ENCODE data around the gene PRKCA. TPM values are rescaled to one million over a fixed set of nuclear protein-coding genes. Genes with fewer than 3 reads are reported as not detected.

The PRKCA gene
- total RNA-seq, 3 donors from 2014 or later = 42.3 to 77.7 (median 56.3) TPM

DNA sequence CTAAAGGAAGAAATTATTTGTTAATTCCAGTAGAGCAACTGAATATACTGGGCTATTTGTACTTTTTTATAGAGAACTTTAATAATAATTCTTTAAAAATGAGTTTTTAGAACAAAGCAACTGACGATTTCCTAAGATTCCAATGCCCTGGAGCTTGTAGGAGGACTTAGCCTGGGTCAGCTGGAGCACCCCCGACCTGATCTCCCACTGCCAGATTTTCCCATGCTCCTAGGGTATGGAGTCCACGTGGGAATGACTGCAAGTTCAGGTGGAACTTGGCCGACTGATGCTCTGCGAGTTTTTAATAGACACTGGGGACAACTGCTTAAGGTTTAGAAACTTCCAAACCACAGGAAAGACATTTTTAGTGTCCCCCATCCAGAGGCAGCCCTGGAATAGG is 507.0 kb downstream of the PRKCA start:
- Histone ChIP-seq H3K4me3 (no peak overlapping the region), H3K36me3 (ENCODE audit: low read depth) (no peaks in the 10 kb centered on the region), H3K4me1 (ENCODE audit: low read depth) (no peaks in the 10 kb centered on the region), H3K9me3 (no peaks in the 10 kb centered on the region)
- ATAC-seq = no peak
- no peak for DNase-seq
- TF ChIP-seq, protein P1, sequence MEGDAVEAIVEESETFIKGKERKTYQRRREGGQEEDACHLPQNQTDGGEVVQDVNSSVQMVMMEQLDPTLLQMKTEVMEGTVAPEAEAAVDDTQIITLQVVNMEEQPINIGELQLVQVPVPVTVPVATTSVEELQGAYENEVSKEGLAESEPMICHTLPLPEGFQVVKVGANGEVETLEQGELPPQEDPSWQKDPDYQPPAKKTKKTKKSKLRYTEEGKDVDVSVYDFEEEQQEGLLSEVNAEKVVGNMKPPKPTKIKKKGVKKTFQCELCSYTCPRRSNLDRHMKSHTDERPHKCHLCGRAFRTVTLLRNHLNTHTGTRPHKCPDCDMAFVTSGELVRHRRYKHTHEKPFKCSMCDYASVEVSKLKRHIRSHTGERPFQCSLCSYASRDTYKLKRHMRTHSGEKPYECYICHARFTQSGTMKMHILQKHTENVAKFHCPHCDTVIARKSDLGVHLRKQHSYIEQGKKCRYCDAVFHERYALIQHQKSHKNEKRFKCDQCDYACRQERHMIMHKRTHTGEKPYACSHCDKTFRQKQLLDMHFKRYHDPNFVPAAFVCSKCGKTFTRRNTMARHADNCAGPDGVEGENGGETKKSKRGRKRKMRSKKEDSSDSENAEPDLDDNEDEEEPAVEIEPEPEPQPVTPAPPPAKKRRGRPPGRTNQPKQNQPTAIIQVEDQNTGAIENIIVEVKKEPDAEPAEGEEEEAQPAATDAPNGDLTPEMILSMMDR (IDR thresholded peaks at IDR 0.05) = no peak
- intact Hi-C loops (cut with DNase I, micrococcal nuclease) = no loop called here

DNA sequence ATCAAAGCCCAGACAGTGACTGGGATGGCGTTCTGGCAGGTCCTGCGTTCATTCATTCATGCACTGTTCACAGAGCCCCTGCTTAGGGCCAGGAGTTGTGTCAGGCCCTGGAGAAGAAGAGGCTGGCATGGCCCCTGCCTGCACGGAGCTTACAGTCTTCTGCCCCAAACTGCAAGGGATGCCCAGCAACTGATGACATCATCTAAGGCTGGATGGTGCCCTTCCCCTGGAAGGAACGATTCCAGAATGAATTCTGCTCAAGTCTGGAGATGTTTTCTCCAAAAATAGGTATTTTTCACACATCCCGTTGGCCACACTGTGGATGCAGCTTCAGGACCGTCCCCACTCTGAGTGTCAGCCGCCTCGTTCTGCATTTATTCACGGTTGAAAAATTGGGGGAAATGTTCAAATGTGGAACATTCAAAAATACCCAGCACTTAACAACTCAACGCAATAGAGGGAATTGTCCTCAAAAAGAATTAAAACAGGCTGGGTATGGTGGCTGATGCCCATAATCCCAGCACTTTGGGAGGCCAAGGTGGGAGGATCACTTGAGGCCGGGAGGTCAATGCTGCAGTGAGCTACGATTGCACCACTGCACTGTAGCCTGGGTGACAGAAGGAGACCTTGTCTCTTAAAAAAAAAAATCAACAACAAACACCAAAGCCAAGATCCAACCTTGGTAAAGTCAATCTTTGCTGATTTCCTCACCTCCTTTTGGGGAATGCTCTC is 508.7 kb downstream of the PRKCA start:
- DNase-seq (no peak), ATAC-seq (no peak)
- intact Hi-C loops (cut with DNase I, micrococcal nuclease) = no loop called here
- Histone ChIP-seq H3K36me3 (ENCODE audit: low read depth) (no peaks in the 10 kb centered on the region), H3K9me3 (no peaks in the 10 kb centered on the region), H3K4me1 (ENCODE audit: low read depth) (no peaks in the 10 kb centered on the region), H3K4me3 (no peak overlapping the region)
- TF ChIP-seq, protein P1 (IDR thresholded peaks at IDR 0.05) = no peak

DNA sequence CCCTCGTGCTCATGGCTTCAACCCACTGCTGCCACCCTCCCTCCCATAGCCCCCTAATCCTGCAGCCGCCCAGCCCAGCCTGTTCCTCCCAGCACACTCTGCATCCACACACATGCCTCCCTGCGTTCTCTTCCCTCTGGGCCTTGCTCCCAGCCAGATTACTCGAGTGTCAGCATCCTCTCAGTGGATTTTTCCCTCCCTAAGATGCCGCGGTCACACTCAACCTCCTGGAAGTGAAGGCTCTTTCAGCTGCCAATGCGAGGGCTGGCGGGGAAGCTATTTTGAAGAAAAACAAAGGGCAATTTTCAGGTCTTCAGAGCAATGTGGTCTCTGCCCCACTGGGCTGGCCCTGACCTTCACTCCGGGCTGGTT is 509.3 kb downstream of the PRKCA start:
- Histone ChIP-seq H3K9me3 (no peaks in the 10 kb centered on the region), H3K4me1 (ENCODE audit: low read depth) (no peaks in the 10 kb centered on the region), H3K36me3 (ENCODE audit: low read depth) (no peaks in the 10 kb centered on the region), H3K4me3 (no peak overlapping the region)
- DNase-seq (no peak), ATAC-seq (no peak)
- TF ChIP-seq, protein P1 (IDR thresholded peaks at IDR 0.05) = no peak
- intact Hi-C loops (cut with DNase I, micrococcal nuclease) = no loop called here

DNA sequence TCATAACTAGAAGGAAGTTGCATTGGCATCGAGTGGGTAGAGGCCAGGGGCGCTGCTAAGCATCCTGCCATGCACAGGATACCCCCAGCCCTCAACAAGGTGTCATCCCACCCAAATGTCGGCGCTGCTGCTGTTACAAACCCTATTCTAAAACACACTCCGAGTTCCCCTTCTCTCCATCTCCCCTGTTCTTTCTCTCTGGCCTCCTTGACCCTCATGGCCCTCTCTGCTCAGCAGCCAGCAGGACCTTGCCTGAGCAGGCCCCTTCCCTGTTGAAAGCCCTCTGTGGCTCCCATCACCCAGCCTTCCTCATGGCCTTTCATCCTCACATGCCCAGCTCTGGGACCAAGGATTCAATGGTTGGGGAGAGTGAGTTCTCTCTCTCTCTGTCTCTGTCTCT is 510.2 kb downstream of the PRKCA start:
- TF ChIP-seq, protein P1 (IDR thresholded peaks at IDR 0.05) = no peak
- Histone ChIP-seq H3K4me3 (no peak overlapping the region), H3K4me1 (ENCODE audit: low read depth) (no peaks in the 10 kb centered on the region), H3K9me3 (no peaks in the 10 kb centered on the region), H3K36me3 (ENCODE audit: low read depth) (no peaks in the 10 kb centered on the region)
- ATAC-seq (no peak), DNase-seq (no peak)
- intact Hi-C loops (cut with DNase I, micrococcal nuclease) = no loop called here

DNA sequence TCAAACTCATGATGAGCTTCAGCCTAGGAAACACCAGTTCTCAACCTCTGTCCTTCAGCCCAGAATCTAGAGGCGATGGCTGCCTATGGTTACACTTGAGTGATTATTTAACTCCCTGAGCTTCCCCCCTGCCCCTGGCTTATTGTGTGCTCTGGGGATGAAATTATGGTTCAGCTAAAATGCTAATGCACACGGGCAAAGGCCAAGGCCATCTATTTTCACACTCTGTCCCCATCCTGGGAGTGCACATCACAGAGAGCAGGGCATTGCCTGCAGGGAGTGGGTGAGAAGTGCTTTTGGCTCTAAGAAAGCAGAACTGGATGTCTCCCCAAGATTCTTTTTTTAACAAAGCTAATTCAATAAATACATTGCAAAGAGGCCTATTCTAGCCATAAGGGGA is 510.9 kb downstream of the PRKCA start:
- ATAC-seq (no peak), DNase-seq (no peak)
- intact Hi-C loops (cut with DNase I, micrococcal nuclease) = no loop called here

More for the DNA sequence above, 510.9 kb downstream of the PRKCA start:
- Histone ChIP-seq H3K9me3 (no peaks in the 10 kb centered on the region), H3K36me3 (ENCODE audit: low read depth) (no peaks in the 10 kb centered on the region), H3K4me3 (no peak overlapping the region), H3K4me1 (ENCODE audit: low read depth) (no peaks in the 10 kb centered on the region)
- TF ChIP-seq, protein P1 (IDR thresholded peaks at IDR 0.05) = no peak
